Activated gamma-delta T cell (primary cell): ENCODE measurements around the gene APOO.

ENCODE experiments used
- DNase-seq: peaks from one replicate; lab custom pipeline; 2025; lab: John Stamatoyannopoulos, UW

The APOO gene

DNA sequence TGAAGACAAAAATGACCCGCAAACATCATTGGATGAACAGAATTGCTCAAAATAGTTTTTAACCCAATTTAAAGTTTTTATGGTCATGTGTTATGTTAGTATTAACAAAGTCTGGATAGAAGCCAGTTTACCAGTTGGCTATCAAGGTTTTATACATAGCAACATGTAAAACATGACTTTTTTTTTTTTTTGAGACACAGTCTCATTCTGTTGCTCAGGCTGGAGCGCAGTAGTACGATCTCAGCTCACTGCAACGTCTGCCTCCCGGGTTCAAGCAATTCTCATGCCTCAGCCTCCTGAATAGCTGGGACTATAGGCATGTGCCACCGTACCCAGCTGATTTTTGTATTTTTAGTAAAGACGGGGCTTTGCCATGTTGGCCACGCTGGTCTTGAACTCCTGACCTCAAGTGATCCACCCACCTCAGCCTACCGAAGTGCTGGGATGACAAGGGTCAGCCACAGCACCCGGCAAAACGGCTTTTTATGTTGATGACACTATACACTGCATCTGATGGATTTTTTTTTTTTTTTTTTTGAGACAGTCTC, 121.4 kb downstream of the APOO start:
- no peak for DNase-seq

DNA sequence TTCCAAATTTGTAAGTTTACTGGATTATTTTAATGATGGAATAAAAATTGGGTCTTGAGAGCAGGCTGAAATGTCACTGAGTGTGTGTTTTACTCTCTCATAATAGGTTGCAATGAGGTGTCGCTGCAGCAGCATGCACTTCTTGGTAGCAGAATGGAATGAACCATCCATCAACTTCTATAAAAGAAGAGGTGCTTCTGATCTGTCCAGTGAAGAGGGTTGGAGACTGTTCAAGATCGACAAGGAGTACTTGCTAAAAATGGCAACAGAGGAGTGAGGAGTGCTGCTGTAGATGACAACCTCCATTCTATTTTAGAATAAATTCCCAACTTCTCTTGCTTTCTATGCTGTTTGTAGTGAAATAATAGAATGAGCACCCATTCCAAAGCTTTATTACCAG, 122.2 kb downstream of the APOO start:
- no peak for DNase-seq

- DNase-seq, result no peak
Measured at GRCh38 chrX:23784470-23785331, 123.0 kb downstream of the APOO start.

GRCh38 chrX:23783589-23784469, 123.9 kb downstream of the APOO start:
- no peak for DNase-seq
